SK-N-SH treated with all-trans-retinoic acid at 6 μM for 48 hours (cell line): ENCODE results near the gene PER2.

Experiments
- ARNTL ChIP-seq: fragments of 450-650 bp; formaldehyde crosslinking; IDR thresholded peaks from 2 replicates; pipeline ENCODE4 v1.5.0; 2020; ENCODE audit warnings: low read depth, mild to moderate bottlenecking, moderate library complexity, borderline replicate concordance
- BACH2 ChIP-seq: fragments of 250-450 bp; sonication (Bioruptor Pico); IDR thresholded peaks from 2 replicates; pipeline ENCODE4 v1.9.0; 2021; ENCODE audit warnings: mild to moderate bottlenecking, borderline replicate concordance
- RARB ChIP-seq: fragments of 250-450 bp; sonication (Bioruptor Pico); IDR thresholded peaks from 2 replicates; pipeline ENCODE4 v1.8.0; 2021; ENCODE audit warnings: mild to moderate bottlenecking, moderate library complexity
- ZNF565 ChIP-seq: fragments of 450-650 bp; formaldehyde crosslinking; conservative IDR thresholded peaks from 2 replicates; pipeline ENCODE4 v1.5.0; 2020; ENCODE audit warnings: low read depth, mild to moderate bottlenecking, moderate library complexity
- ZNF70 ChIP-seq: fragments of 450-650 bp; formaldehyde crosslinking; IDR thresholded peaks from 2 replicates; pipeline ENCODE4 v1.5.0; 2020; ENCODE audit warnings: mild to moderate bottlenecking, moderate library complexity
- TF ChIP-seq, protein P1 (sequence below): fragments of 250-450 bp; sonication (Bioruptor Pico); IDR thresholded peaks from 2 replicates; pipeline ENCODE4 v1.8.0; 2021; ENCODE audit warnings: low read depth, mild to moderate bottlenecking, moderate library complexity, borderline replicate concordance

DNA sequence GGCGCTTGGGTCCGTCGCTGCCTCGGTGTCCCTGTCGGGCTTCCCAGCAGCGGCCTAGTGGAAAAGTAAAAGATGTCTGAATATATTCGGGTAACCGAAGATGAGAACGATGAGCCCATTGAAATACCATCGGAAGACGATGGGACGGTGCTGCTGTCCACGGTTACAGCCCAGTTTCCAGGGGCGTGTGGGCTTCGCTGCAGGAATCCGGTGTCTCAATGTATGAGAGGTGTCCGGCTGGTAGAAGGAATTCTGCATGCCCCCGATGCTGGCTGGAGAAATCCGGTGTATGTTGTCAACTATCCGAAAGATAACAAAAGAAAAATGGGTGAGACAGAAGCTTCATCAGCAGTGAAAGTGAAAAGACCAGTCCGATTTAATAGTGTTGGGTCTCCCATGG, 56.6 kb downstream of the PER2 start:
- no peak for TF ChIP-seq BACH2 (CRISPR knock-in tag)
- no peak for TF ChIP-seq ARNTL (CRISPR knock-in tag)
- no peak for TF ChIP-seq RARB (CRISPR knock-in tag)
- TF ChIP-seq, protein P1, sequence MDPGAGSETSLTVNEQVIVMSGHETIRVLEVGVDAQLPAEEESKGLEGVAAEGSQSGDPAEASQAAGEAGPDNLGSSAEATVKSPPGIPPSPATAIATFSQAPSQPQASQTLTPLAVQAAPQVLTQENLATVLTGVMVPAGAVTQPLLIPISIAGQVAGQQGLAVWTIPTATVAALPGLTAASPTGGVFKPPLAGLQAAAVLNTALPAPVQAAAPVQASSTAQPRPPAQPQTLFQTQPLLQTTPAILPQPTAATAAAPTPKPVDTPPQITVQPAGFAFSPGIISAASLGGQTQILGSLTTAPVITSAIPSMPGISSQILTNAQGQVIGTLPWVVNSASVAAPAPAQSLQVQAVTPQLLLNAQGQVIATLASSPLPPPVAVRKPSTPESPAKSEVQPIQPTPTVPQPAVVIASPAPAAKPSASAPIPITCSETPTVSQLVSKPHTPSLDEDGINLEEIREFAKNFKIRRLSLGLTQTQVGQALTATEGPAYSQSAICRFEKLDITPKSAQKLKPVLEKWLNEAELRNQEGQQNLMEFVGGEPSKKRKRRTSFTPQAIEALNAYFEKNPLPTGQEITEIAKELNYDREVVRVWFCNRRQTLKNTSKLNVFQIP (CRISPR knock-in tag), result no peak
- no peak for TF ChIP-seq ZNF565
- TF ChIP-seq ZNF70 (CRISPR knock-in tag), result no peak
